Liver (tissue), 9 donors: ENCODE measurements around the gene MAP3K12. TPM values are rescaled to one million over a fixed set of nuclear protein-coding genes. Genes with fewer than 3 reads are reported as not detected.

ENCODE experiments used
- DNase-seq: peaks from one replicate; pipeline ENCODE4 v3.0.0-alpha.2; 2017; ENCODE audit warnings: low spot score
- H3K27ac ChIP-seq, 2 donors: one replicate each; pipeline ENCODE4 v1.7.0; 2013; ENCODE audit warnings: inconsistent platforms in 2 of 2, low read length in 2 of 2, control low read depth in 1 of 2, low read depth in 1 of 2, mild to moderate bottlenecking in 1 of 2
- H3K27me3 ChIP-seq, 4 donors: one replicate each; pipeline versions ENCODE4 v1.6.1 to v1.7.0; 2013; ENCODE audit warnings: low read length in 3 of 4, inconsistent platforms in 1 of 4, mild to moderate bottlenecking in 1 of 4, moderate library complexity in 1 of 4; ENCODE audit not compliant: control insufficient read depth in 4 of 4, insufficient read depth in 4 of 4
- H3K36me3 ChIP-seq, 4 donors: one replicate each; pipeline versions ENCODE4 v1.6.1 to v1.7.0; 2013; ENCODE audit warnings: low read length in 3 of 4, mild to moderate bottlenecking in 3 of 4, low read depth in 1 of 4, moderate library complexity in 1 of 4; ENCODE audit not compliant: control insufficient read depth in 4 of 4, insufficient read depth in 3 of 4
- H3K4me1 ChIP-seq, 4 donors: one replicate each; pipeline versions ENCODE4 v1.6.1 to v1.7.0; 2013; ENCODE audit warnings: low read length in 3 of 4, mild to moderate bottlenecking in 3 of 4, moderate library complexity in 1 of 4; ENCODE audit not compliant: control insufficient read depth in 4 of 4, insufficient read depth in 4 of 4
- H3K4me3 ChIP-seq, 3 donors: one replicate each; pipeline versions ENCODE4 v1.6.1 to v1.7.0; 2013; ENCODE audit warnings: low read length in 3 of 3, control low read depth in 1 of 3, low read depth in 1 of 3, mild to moderate bottlenecking in 1 of 3
- H3K9ac ChIP-seq, 2 donors: one replicate each; pipeline ENCODE4 v1.7.0; 2013; ENCODE audit warnings: low read length in 2 of 2, mild to moderate bottlenecking in 2 of 2, moderate library complexity in 2 of 2, control low read depth in 1 of 2, low read depth in 1 of 2
- H3K9me3 ChIP-seq, 4 donors: one replicate each; pipeline versions ENCODE4 v1.6.1 to v1.7.0; 2013; ENCODE audit warnings: low read length in 3 of 4; ENCODE audit not compliant: control insufficient read depth in 4 of 4
- EGR1 ChIP-seq, 2 donors: IDR thresholded peaks; 2 replicates each; pipeline ENCODE4 v1.6.1; 2016 to 2018; ENCODE audit warnings: antibody characterized with exemption in 2 of 2, low read depth in 2 of 2
- FOXA2 ChIP-seq: IDR thresholded peaks from 2 replicates; pipeline ENCODE4 v1.6.1; 2016; ENCODE audit warnings: antibody characterized with exemption
- HNF4G ChIP-seq: IDR thresholded peaks from 2 replicates; pipeline ENCODE4 v1.6.1; 2016; ENCODE audit warnings: antibody characterized with exemption
- RAD21 ChIP-seq, 2 donors: IDR thresholded peaks; 2 replicates each; pipeline ENCODE4 v1.6.1; 2016; ENCODE audit warnings: antibody characterized with exemption in 2 of 2, mild to moderate bottlenecking in 2 of 2
- TAF1 ChIP-seq: conservative IDR thresholded peaks from 2 replicates; pipeline ENCODE4 v1.6.1; 2016; ENCODE audit warnings: antibody characterized with exemption, mild to moderate bottlenecking
- WGBS: extraction: QIAGEN DNeasy Blood & Tissue Kit; methylation state at CpG from one replicate; pipeline ENCODE4 v1.1.7; 2013; 5-methylcytosine and 5-hydroxymethylcytosine counted together
- polyA plus RNA-seq, 2 donors: library from polyadenylated mRNA; stranded (reverse) in 1 of 2; unstranded in 1 of 2; fragments of 200-250 nt in 1 of 2; fragments of >200 nt in 1 of 2; fragmentation: Nextera tagmentation in 1 of 2; extraction: Ambion mirVana in 1 of 2; gene quantifications; one replicate each; pipeline versions ENCODE4 v1.2.1 to v1.2.3, GENCODE V29; 2013 to 2015
- total RNA-seq, 2 donors: library from RNA; depleted of rRNA; stranded (reverse); fragments of >200 nt; gene quantifications; one replicate each; pipeline ENCODE4 v1.2.3, GENCODE V29; 2014
- TF ChIP-seq, protein P1 (sequence below): IDR thresholded peaks from 2 replicates; pipeline ENCODE4 v1.6.1; 2016; ENCODE audit warnings: antibody characterized with exemption, mild to moderate bottlenecking
- TF ChIP-seq, protein P2 (sequence below): IDR thresholded peaks from 2 replicates; pipeline ENCODE4 v1.6.1; 2016; ENCODE audit warnings: antibody characterized with exemption
- TF ChIP-seq, protein P3 (sequence below): IDR thresholded peaks from 2 replicates; pipeline ENCODE4 v1.6.1; 2016; ENCODE audit warnings: antibody characterized with exemption
- donor health status: healthy.
- donor health status: healthy.
- donor health status: healthy.
- donor health status: healthy.
- donor health status: healthy.

The MAP3K12 gene
- total and polyA plus RNA-seq, 4 donors: 0.53 to 2.4 (median 1.5) TPM

- TF ChIP-seq, protein P1, sequence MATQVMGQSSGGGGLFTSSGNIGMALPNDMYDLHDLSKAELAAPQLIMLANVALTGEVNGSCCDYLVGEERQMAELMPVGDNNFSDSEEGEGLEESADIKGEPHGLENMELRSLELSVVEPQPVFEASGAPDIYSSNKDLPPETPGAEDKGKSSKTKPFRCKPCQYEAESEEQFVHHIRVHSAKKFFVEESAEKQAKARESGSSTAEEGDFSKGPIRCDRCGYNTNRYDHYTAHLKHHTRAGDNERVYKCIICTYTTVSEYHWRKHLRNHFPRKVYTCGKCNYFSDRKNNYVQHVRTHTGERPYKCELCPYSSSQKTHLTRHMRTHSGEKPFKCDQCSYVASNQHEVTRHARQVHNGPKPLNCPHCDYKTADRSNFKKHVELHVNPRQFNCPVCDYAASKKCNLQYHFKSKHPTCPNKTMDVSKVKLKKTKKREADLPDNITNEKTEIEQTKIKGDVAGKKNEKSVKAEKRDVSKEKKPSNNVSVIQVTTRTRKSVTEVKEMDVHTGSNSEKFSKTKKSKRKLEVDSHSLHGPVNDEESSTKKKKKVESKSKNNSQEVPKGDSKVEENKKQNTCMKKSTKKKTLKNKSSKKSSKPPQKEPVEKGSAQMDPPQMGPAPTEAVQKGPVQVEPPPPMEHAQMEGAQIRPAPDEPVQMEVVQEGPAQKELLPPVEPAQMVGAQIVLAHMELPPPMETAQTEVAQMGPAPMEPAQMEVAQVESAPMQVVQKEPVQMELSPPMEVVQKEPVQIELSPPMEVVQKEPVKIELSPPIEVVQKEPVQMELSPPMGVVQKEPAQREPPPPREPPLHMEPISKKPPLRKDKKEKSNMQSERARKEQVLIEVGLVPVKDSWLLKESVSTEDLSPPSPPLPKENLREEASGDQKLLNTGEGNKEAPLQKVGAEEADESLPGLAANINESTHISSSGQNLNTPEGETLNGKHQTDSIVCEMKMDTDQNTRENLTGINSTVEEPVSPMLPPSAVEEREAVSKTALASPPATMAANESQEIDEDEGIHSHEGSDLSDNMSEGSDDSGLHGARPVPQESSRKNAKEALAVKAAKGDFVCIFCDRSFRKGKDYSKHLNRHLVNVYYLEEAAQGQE: no peak
- TF ChIP-seq RAD21 (IDR thresholded peaks at IDR 0.05): no peak
- TF ChIP-seq HNF4G: no peak
These were observed 7.2 kb upstream of the MAP3K12 start (continued) for GRCh38 chr12:53506450-53506785.

GRCh38 chr12:53505555-53506449, 6.5 kb upstream of the MAP3K12 start:
- no peak overlapping the region for H3K27ac ChIP-seq
- peaks cover 0 to 19% (median 6%) of the 10 kb centered on the region in 4 donors for H3K36me3 ChIP-seq
- H3K9me3 ChIP-seq: no peaks in the 10 kb centered on the region
- H3K4me1 ChIP-seq: peaks cover 5 to 18% (median 15%) of the 10 kb centered on the region in 4 donors
- WGBS: 88% methylated on average over 19 of the region's 19 CpGs
- no peak overlapping the region for H3K9ac ChIP-seq
- no peaks in the 10 kb centered on the region for H3K27me3 ChIP-seq
- H3K4me3 ChIP-seq: no peak overlapping the region
- TF ChIP-seq FOXA2 (no peak), TAF1 (no peak)
- TF ChIP-seq, protein P2, sequence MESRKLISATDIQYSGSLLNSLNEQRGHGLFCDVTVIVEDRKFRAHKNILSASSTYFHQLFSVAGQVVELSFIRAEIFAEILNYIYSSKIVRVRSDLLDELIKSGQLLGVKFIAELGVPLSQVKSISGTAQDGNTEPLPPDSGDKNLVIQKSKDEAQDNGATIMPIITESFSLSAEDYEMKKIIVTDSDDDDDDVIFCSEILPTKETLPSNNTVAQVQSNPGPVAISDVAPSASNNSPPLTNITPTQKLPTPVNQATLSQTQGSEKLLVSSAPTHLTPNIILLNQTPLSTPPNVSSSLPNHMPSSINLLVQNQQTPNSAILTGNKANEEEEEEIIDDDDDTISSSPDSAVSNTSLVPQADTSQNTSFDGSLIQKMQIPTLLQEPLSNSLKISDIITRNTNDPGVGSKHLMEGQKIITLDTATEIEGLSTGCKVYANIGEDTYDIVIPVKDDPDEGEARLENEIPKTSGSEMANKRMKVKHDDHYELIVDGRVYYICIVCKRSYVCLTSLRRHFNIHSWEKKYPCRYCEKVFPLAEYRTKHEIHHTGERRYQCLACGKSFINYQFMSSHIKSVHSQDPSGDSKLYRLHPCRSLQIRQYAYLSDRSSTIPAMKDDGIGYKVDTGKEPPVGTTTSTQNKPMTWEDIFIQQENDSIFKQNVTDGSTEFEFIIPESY: no peak
- TF ChIP-seq, protein P3, sequence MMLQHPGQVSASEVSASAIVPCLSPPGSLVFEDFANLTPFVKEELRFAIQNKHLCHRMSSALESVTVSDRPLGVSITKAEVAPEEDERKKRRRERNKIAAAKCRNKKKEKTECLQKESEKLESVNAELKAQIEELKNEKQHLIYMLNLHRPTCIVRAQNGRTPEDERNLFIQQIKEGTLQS: no peak
- DNase-seq: no peak

DNA sequence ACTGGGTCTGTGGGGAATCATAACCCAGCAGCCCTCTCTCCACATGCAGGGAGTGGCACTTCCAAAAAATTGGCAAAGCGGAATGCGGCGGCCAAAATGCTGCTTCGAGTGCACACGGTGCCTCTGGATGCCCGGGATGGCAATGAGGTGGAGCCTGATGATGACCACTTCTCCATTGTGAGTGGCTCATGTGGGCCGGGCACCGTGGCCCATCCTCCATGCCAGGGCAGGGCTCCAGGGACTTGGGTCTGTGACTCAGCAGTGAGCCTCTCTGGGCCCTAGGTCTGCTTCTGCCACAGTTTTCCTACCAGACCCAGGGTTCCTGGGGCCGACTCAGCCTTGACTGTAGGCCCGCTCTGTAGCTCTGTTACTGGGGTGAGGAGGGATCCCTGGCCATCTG, 5.8 kb upstream of the MAP3K12 start:
- peaks cover 0 to 19% (median 6%) of the 10 kb centered on the region in 4 donors for H3K36me3 ChIP-seq
- WGBS: 93% methylated on average over 10 of the region's 10 CpGs

More for the DNA sequence above, 5.8 kb upstream of the MAP3K12 start:
- peaks cover 5 to 19% (median 17%) of the 10 kb centered on the region in 4 donors for H3K4me1 ChIP-seq
- H3K9ac ChIP-seq: no peak overlapping the region
- DNase-seq: no peak
- H3K27ac ChIP-seq: no peak overlapping the region
- no peak overlapping the region for H3K4me3 ChIP-seq
- TF ChIP-seq, protein P3: no peak
- TF ChIP-seq, protein P1: no peak
- no peak for TF ChIP-seq EGR1 (IDR thresholded peaks at IDR 0.05; ENCODE audit: low read depth in 2 of 2)
- TF ChIP-seq, protein P2: no peak
- H3K27me3 ChIP-seq: no peaks in the 10 kb centered on the region
- H3K9me3 ChIP-seq: no peaks in the 10 kb centered on the region
